ENCODE results near the gene CCND2.

Gene CCND2

DNA sequence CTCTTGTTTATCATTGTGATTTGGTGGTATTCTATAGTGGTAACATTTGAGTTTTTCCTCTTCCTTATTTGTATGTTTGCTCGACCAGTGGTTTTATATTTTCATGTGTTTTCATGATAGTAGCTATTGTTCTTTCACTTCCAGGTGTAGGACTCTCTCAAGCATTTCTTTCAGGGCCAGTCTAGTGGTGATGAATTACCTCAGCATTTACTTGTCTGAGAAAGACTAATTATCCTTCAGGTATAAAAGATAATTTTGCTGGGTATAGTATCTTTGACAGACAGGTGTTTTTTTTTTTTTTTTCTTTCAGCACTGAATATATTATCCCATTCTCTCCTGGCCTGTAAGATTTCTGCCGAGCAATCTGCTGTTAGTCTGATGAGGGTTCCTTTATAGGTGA lies 35.0 kb upstream of the CCND2 start:
- in situ Hi-C loops (cut with MboI; ENCODE audit: low sequenced_read_pairs, unreplicated experiment), result no loop called here
- TF ChIP-seq, protein P1, sequence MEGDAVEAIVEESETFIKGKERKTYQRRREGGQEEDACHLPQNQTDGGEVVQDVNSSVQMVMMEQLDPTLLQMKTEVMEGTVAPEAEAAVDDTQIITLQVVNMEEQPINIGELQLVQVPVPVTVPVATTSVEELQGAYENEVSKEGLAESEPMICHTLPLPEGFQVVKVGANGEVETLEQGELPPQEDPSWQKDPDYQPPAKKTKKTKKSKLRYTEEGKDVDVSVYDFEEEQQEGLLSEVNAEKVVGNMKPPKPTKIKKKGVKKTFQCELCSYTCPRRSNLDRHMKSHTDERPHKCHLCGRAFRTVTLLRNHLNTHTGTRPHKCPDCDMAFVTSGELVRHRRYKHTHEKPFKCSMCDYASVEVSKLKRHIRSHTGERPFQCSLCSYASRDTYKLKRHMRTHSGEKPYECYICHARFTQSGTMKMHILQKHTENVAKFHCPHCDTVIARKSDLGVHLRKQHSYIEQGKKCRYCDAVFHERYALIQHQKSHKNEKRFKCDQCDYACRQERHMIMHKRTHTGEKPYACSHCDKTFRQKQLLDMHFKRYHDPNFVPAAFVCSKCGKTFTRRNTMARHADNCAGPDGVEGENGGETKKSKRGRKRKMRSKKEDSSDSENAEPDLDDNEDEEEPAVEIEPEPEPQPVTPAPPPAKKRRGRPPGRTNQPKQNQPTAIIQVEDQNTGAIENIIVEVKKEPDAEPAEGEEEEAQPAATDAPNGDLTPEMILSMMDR (IDR thresholded peaks at IDR 0.05; ENCODE audit: borderline replicate concordance, control extremely low read depth, extremely low read depth, insufficient read depth, missing control alignments), result no peak
- DNase-seq (ENCODE audit: low spot score), result no peak

DNA sequence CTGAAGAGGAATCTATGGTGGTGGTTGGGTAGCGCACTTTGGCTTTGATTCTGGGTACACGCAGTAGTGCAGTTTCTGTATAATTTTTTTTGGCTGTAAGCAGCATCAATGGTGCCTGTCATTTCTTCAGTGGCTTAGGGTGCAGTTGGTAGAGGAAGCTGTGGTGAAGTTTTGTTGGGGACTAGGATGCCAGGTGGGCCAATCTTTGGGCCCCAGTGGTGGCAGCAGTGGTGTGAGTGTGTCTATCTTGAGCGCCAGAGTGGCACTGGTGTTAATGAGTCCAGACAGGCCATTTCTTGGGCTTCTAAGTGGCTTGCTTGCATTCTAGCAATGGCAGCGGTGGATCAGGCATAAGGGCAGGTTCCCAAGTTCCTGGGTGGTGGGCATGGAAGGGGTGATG lies 33.8 kb upstream of the CCND2 start:
- no peak for DNase-seq (ENCODE audit: low spot score)
- in situ Hi-C loops (cut with MboI; ENCODE audit: low sequenced_read_pairs, unreplicated experiment), result no loop called here
- TF ChIP-seq, protein P1 (IDR thresholded peaks at IDR 0.05; ENCODE audit: borderline replicate concordance, control extremely low read depth, extremely low read depth, insufficient read depth, missing control alignments), result no peak

DNA sequence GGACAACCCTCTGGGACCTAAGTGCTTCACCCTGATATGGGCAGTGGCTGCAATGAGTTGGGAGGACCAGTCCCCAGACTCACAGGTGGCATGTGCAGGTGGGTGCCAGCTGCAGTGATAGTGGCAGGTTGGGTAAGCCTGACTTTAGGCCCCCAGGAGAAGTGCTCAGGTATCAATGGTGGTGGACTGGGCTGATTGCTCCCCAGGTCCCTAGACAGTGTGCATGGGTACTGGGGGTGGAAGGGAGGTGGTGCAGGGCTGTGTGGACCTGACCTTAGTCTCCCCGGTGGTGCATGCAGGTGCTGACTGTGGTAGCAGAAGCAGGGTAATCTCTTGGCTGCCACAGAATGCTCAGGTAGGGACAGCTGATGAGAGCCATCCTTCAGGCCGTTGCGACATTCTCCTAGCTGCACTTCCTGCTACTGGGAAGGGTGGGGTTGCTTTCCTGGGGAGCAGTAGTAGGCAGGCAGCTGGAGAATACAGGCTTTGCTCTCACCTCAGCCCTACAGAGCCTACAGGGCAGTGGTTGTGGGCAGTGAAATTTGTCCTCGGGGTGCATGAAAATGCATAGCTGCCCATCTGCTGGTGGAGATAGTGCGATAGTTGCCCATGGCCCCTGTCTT lies 33.3 kb upstream of the CCND2 start:
- in situ Hi-C loops (cut with MboI; ENCODE audit: low sequenced_read_pairs, unreplicated experiment), result no loop called here

DNA sequence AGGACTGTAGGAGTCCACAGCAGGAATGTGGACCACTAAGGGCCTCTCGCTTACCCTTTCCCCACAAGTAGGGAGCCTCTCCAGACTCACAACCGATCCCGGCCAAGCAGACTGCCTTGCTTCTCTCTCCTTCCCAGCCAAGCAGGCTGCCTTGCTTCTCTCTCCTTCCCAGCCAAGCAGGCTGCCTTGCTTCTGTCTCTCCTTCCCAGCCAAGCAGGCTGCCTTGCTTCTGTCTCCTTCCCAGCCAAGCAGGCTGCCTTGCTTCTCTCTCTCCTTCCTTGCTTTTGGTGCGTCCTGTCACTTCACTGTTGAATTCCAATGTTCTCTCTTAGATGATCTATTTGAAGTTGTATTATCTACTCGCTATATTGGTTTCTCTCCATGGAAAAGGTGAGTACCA lies 32.6 kb upstream of the CCND2 start:
- TF ChIP-seq, protein P1 (IDR thresholded peaks at IDR 0.05; ENCODE audit: borderline replicate concordance, control extremely low read depth, extremely low read depth, insufficient read depth, missing control alignments), result no peak
- DNase-seq (ENCODE audit: low spot score), result no peak
- in situ Hi-C loops (cut with MboI; ENCODE audit: low sequenced_read_pairs, unreplicated experiment), result no loop called here

More for the DNA sequence above, 33.3 kb upstream of the CCND2 start:
- DNase-seq (ENCODE audit: low spot score), result no peak
- TF ChIP-seq, protein P1 (IDR thresholded peaks at IDR 0.05; ENCODE audit: borderline replicate concordance, control extremely low read depth, extremely low read depth, insufficient read depth, missing control alignments), result no peak

DNA sequence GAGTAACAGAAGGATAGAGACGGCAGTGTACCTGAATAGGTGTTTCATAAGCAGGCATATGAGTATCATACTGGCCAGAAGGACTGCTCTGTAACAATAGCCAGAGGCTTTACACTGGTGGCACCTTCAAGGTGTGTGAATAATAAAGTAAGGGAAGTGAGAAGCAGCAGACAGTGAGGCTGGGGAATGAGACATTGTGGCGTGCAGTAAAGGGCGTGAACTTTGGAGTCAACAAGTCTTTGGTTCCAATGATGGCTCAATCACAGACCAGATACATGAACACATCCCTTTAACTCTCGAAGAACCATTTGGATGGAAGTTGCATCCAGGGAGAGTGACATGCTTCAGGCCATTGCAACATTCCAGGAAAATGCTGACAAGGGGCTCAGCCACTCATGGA lies 32.0 kb upstream of the CCND2 start:
- TF ChIP-seq, protein P1 (IDR thresholded peaks at IDR 0.05; ENCODE audit: borderline replicate concordance, control extremely low read depth, extremely low read depth, insufficient read depth, missing control alignments), result no peak
- in situ Hi-C loops (cut with MboI; ENCODE audit: low sequenced_read_pairs, unreplicated experiment), result no loop called here
- DNase-seq (ENCODE audit: low spot score), result no peak

DNA sequence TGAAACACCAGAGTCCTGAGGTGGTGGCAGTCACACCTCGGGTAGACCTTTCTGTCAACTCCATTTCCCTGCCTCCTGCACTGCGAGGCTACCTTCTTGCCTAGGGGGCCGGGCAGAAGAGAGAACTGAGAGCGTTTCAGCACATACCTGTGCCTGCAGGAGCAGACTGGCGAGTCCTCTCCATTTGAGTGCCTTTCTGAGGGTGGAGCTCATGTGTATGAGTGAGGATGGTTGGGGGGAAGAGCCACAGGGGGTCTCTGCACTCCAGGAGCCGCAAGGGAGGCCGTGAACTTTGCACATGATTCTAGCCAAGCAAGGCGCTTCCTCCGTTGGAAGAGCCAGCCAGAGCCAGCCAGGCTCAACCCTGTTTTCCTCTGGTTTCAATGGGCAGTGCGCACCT lies 31.0 kb upstream of the CCND2 start:
- DNase-seq (ENCODE audit: low spot score), result no peak
- TF ChIP-seq, protein P1 (IDR thresholded peaks at IDR 0.05; ENCODE audit: borderline replicate concordance, control extremely low read depth, extremely low read depth, insufficient read depth, missing control alignments), result no peak
- in situ Hi-C loops (cut with MboI; ENCODE audit: low sequenced_read_pairs, unreplicated experiment), result no loop called here

All from GM13976 (cell line).